Measurements from ENCODE around the gene HELQ. TPM values are rescaled to one million over a fixed set of nuclear protein-coding genes. Genes with fewer than 3 reads are reported as not detected.

The HELQ gene
- total RNA-seq, 1 donor: 17.4 TPM

DNA sequence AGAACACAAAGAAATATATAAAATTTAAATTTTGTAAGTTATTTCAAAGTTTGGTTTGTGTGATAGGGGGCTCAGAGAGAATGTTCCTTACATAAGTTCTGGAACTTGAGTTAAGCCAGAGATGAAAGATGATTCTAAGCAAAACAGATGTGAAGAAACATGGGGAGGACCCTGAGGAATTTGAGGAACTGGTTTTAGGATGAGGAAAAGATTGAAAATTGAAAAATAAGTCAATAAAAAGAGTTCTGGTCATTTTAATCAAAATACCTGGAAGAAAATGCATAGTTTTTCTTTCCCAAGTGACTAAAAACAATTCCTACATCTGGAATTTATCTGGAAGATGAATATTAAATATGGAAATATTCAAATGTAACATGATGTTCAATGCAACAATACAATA is 37.4 kb downstream of the HELQ start:
- H3K4me3 ChIP-seq (ENCODE audit: insufficient read depth, low read length): no peak overlapping the region
- DNase-seq (ENCODE audit: insufficient read length, low spot score, missing footprints): no peak
- TF ChIP-seq CTCF (IDR thresholded peaks at IDR 0.05; ENCODE audit: extremely low read depth, low read depth, low read length): no peak
- H3K4me2 ChIP-seq (ENCODE audit: insufficient read depth, low read length): no peak overlapping the region
- no peak overlapping the region for H3K27ac ChIP-seq (ENCODE audit: low read depth, low read length)
- peaks cover 6% of the 10 kb centered on the region for H3K36me3 ChIP-seq (ENCODE audit: insufficient read depth, low read length)
- H2AFZ ChIP-seq (ENCODE audit: low read length): no peak overlapping the region
- H3K79me2 ChIP-seq (ENCODE audit: insufficient read depth, low read length): no peaks in the 10 kb centered on the region
- no peaks in the 10 kb centered on the region for H3K9me3 ChIP-seq (ENCODE audit: low read depth, low read length)
- no peaks in the 10 kb centered on the region for H3K4me1 ChIP-seq (ENCODE audit: insufficient read depth, low read length)
- no peaks in the 10 kb centered on the region for H4K20me1 ChIP-seq (ENCODE audit: insufficient read depth, low read length)
- no peaks in the 10 kb centered on the region for H3K27me3 ChIP-seq (ENCODE audit: insufficient read depth, low read length)

GRCh38 chr4:83417566-83417965 is 38.1 kb downstream of the HELQ start:
- Histone ChIP-seq H3K79me2 (ENCODE audit: insufficient read depth, low read length) (no peaks in the 10 kb centered on the region), H3K4me1 (ENCODE audit: insufficient read depth, low read length) (no peaks in the 10 kb centered on the region), H3K4me2 (ENCODE audit: insufficient read depth, low read length) (no peak overlapping the region), H2AFZ (ENCODE audit: low read length) (no peak overlapping the region), H3K36me3 (ENCODE audit: insufficient read depth, low read length) (peaks cover 5% of the 10 kb centered on the region), H3K27ac (ENCODE audit: low read depth, low read length) (no peak overlapping the region), H3K27me3 (ENCODE audit: insufficient read depth, low read length) (no peaks in the 10 kb centered on the region), H3K4me3 (ENCODE audit: insufficient read depth, low read length) (no peak overlapping the region), H4K20me1 (ENCODE audit: insufficient read depth, low read length) (no peaks in the 10 kb centered on the region), H3K9me3 (ENCODE audit: low read depth, low read length) (no peaks in the 10 kb centered on the region)
- DNase-seq (ENCODE audit: insufficient read length, low spot score, missing footprints): no peak
- TF ChIP-seq CTCF (IDR thresholded peaks at IDR 0.05; ENCODE audit: extremely low read depth, low read depth, low read length): no peak

- Histone ChIP-seq H3K4me2 (ENCODE audit: insufficient read depth, low read length) (no peak overlapping the region), H3K27ac (ENCODE audit: low read depth, low read length) (no peak overlapping the region), H2AFZ (ENCODE audit: low read length) (no peak overlapping the region), H3K4me1 (ENCODE audit: insufficient read depth, low read length) (no peaks in the 10 kb centered on the region), H3K4me3 (ENCODE audit: insufficient read depth, low read length) (no peak overlapping the region), H3K79me2 (ENCODE audit: insufficient read depth, low read length) (no peaks in the 10 kb centered on the region), H3K36me3 (ENCODE audit: insufficient read depth, low read length) (no peaks in the 10 kb centered on the region), H3K27me3 (ENCODE audit: insufficient read depth, low read length) (no peaks in the 10 kb centered on the region), H3K9me3 (ENCODE audit: low read depth, low read length) (no peaks in the 10 kb centered on the region), H4K20me1 (ENCODE audit: insufficient read depth, low read length) (no peaks in the 10 kb centered on the region)
- no peak for TF ChIP-seq CTCF (IDR thresholded peaks at IDR 0.05; ENCODE audit: extremely low read depth, low read depth, low read length)
- peak; percentile 18 for DNase-seq (ENCODE audit: insufficient read length, low spot score, missing footprints)
These were observed 41.9 kb downstream of the HELQ start for GRCh38 chr4:83413676-83414075.

GRCh38 chr4:83408908-83409307 is 46.7 kb downstream of the HELQ start:
- Histone ChIP-seq H3K27me3 (ENCODE audit: insufficient read depth, low read length) (no peaks in the 10 kb centered on the region), H4K20me1 (ENCODE audit: insufficient read depth, low read length) (no peaks in the 10 kb centered on the region), H3K4me3 (ENCODE audit: insufficient read depth, low read length) (no peak overlapping the region), H3K79me2 (ENCODE audit: insufficient read depth, low read length) (no peaks in the 10 kb centered on the region), H3K36me3 (ENCODE audit: insufficient read depth, low read length) (no peaks in the 10 kb centered on the region), H3K27ac (ENCODE audit: low read depth, low read length) (no peak overlapping the region), H3K4me1 (ENCODE audit: insufficient read depth, low read length) (no peaks in the 10 kb centered on the region), H2AFZ (ENCODE audit: low read length) (no peak overlapping the region), H3K4me2 (ENCODE audit: insufficient read depth, low read length) (no peak overlapping the region), H3K9me3 (ENCODE audit: low read depth, low read length) (no peaks in the 10 kb centered on the region)
- DNase-seq (ENCODE audit: insufficient read length, low spot score, missing footprints): no peak
- TF ChIP-seq CTCF (IDR thresholded peaks at IDR 0.05; ENCODE audit: extremely low read depth, low read depth, low read length): no peak

Data from osteoblast (primary cell).